Ishikawa (cell line): ENCODE measurements around the gene CBX2.
A peak's percentile ranks its signal among the peaks of the same experiment; 100 is the strongest.

Experiments used
- CEBPB ChIP-seq: IDR thresholded peaks from 2 replicates; pipeline ENCODE4 v1.6.1; 2012
- CREB1 ChIP-seq: IDR thresholded peaks from 2 replicates; pipeline ENCODE4 v1.6.1; 2012; ENCODE audit warnings: low read depth
- EGR1 ChIP-seq: IDR thresholded peaks from 2 replicates; pipeline ENCODE4 v1.6.1; 2012
- EP300 ChIP-seq: IDR thresholded peaks from 2 replicates; pipeline ENCODE4 v1.6.1; 2012; ENCODE audit warnings: borderline replicate concordance
- FOXM1 ChIP-seq: IDR thresholded peaks from 2 replicates; pipeline ENCODE4 v1.6.1; 2012; ENCODE audit warnings: low read depth, borderline replicate concordance
- NFIC ChIP-seq: IDR thresholded peaks from 2 replicates; pipeline ENCODE4 v1.6.1; 2012
- RAD21 ChIP-seq: IDR thresholded peaks from 2 replicates; pipeline ENCODE4 v1.6.1; 2012; ENCODE audit warnings: low read depth
- TAF1 ChIP-seq: IDR thresholded peaks from 2 replicates; pipeline ENCODE4 v1.6.1; 2012; ENCODE audit warnings: low read depth, mild to moderate bottlenecking
- TCF12 ChIP-seq: IDR thresholded peaks from 2 replicates; pipeline ENCODE4 v1.6.1; 2012; ENCODE audit warnings: low read depth
- TEAD4 ChIP-seq: IDR thresholded peaks from 2 replicates; pipeline ENCODE4 v1.6.1; 2012
- YY1 ChIP-seq: IDR thresholded peaks from 2 replicates; pipeline ENCODE4 v1.6.1; 2012; ENCODE audit warnings: low read depth
- ZBTB7A ChIP-seq: IDR thresholded peaks from 2 replicates; pipeline ENCODE4 v1.6.1; 2012; ENCODE audit warnings: low read depth
- TF ChIP-seq, protein P1 (sequence below): IDR thresholded peaks from 2 replicates; pipeline ENCODE4 v1.6.1; 2012
- TF ChIP-seq, protein P2 (sequence below): IDR thresholded peaks from 2 replicates; pipeline ENCODE4 v1.6.1; 2012; ENCODE audit warnings: low read depth, mild to moderate bottlenecking
- TF ChIP-seq, protein P3 (sequence below): IDR thresholded peaks from 2 replicates; pipeline ENCODE4 v1.6.1; 2012

CBX2 gene

DNA sequence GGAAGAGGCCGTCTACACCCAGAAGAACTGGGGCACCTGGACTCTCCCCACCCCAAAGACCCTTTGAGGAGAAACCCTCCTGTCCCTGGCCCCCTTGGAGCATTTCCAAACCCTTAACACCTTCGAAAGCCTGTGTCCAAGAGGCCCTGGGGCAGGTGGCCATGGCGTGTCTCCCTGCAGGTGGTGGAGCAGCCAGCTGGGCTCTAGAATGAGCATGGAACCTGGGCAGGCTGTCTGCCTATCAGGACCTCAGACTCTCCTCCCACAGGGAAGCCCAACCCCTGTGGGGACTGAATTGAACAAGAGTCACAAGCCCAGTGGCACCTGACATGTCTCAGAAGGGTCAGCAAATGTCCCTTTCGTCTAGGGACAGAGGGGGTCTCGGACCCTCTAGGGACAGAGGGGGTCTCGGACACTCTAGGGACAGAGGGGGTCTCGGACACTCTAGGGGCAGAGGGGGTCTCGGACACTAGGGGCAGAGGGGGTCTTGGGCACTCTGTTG is 52.9 kb downstream of the CBX2 start:
- peak; percentile 24; the same call in 1 of the 2 replicates for TF ChIP-seq ZBTB7A
- TF ChIP-seq, protein P1, sequence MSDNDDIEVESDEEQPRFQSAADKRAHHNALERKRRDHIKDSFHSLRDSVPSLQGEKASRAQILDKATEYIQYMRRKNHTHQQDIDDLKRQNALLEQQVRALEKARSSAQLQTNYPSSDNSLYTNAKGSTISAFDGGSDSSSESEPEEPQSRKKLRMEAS, result no peak

DNA sequence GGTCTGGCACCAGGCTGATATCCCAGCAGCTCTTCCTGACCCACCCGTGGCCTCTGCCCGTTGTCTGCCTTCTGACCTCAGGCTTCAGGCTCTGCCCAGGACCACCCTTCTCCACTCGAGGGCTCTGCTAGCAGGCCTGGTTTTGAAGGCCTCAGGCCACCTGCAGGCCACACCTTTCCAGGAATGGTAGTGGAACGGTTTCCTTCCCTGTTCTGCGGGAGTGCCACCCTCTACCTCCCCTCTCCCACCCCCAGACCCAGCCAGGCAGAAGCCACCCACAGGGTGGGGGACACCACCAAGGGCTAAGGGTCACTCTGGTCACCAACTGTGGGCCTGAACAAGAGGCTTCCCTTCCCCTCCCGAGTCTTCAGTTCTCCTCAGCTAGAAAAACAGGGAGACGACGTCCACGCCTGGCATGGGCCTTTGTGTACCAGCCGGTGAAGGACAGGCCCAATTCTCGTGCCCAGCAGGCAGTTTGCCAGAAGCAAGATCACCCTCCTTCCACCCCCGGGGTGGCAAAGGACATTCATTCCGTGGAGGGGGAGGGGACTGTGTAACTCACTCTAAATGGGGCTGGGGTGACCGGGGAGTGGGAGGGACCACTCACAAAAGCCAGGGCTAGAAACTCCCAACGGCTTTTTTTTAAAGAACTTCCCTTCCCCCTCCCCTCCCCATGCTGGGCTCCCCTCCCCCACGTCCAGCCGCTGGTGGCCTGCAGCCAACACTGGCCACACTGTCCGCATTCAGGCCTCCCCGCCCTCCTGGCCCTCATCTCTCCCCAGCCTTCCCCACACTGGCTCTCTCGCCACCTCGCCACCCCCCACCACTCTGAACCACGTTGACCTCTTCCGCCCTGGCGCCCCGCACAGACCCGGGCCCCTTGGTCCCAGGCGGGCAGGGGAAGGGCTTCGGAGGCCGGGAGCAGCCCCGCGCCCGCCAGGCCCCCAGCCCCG is 53.6 kb downstream of the CBX2 start:
- TF ChIP-seq, protein P2, sequence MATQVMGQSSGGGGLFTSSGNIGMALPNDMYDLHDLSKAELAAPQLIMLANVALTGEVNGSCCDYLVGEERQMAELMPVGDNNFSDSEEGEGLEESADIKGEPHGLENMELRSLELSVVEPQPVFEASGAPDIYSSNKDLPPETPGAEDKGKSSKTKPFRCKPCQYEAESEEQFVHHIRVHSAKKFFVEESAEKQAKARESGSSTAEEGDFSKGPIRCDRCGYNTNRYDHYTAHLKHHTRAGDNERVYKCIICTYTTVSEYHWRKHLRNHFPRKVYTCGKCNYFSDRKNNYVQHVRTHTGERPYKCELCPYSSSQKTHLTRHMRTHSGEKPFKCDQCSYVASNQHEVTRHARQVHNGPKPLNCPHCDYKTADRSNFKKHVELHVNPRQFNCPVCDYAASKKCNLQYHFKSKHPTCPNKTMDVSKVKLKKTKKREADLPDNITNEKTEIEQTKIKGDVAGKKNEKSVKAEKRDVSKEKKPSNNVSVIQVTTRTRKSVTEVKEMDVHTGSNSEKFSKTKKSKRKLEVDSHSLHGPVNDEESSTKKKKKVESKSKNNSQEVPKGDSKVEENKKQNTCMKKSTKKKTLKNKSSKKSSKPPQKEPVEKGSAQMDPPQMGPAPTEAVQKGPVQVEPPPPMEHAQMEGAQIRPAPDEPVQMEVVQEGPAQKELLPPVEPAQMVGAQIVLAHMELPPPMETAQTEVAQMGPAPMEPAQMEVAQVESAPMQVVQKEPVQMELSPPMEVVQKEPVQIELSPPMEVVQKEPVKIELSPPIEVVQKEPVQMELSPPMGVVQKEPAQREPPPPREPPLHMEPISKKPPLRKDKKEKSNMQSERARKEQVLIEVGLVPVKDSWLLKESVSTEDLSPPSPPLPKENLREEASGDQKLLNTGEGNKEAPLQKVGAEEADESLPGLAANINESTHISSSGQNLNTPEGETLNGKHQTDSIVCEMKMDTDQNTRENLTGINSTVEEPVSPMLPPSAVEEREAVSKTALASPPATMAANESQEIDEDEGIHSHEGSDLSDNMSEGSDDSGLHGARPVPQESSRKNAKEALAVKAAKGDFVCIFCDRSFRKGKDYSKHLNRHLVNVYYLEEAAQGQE, result no peak
- TF ChIP-seq, protein P1, result peak; percentile 46
- no peak for TF ChIP-seq CREB1
- no peak for TF ChIP-seq EGR1
- no peak for TF ChIP-seq CEBPB
- TF ChIP-seq TAF1, result no peak
- TF ChIP-seq RAD21, result no peak
- no peak; the same call in 1 of the 2 replicates for TF ChIP-seq YY1
- TF ChIP-seq TEAD4, result no peak
- no peak for TF ChIP-seq FOXM1
- TF ChIP-seq, protein P3, sequence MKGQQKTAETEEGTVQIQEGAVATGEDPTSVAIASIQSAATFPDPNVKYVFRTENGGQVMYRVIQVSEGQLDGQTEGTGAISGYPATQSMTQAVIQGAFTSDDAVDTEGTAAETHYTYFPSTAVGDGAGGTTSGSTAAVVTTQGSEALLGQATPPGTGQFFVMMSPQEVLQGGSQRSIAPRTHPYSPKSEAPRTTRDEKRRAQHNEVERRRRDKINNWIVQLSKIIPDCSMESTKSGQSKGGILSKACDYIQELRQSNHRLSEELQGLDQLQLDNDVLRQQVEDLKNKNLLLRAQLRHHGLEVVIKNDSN, result no peak
- no peak for TF ChIP-seq ZBTB7A
- TF ChIP-seq TCF12, result peak; percentile 54; the same call in 1 of the 2 replicates
- peak; percentile 83 for TF ChIP-seq NFIC
- peak; percentile 52; the same call in 1 of the 2 replicates for TF ChIP-seq EP300

DNA sequence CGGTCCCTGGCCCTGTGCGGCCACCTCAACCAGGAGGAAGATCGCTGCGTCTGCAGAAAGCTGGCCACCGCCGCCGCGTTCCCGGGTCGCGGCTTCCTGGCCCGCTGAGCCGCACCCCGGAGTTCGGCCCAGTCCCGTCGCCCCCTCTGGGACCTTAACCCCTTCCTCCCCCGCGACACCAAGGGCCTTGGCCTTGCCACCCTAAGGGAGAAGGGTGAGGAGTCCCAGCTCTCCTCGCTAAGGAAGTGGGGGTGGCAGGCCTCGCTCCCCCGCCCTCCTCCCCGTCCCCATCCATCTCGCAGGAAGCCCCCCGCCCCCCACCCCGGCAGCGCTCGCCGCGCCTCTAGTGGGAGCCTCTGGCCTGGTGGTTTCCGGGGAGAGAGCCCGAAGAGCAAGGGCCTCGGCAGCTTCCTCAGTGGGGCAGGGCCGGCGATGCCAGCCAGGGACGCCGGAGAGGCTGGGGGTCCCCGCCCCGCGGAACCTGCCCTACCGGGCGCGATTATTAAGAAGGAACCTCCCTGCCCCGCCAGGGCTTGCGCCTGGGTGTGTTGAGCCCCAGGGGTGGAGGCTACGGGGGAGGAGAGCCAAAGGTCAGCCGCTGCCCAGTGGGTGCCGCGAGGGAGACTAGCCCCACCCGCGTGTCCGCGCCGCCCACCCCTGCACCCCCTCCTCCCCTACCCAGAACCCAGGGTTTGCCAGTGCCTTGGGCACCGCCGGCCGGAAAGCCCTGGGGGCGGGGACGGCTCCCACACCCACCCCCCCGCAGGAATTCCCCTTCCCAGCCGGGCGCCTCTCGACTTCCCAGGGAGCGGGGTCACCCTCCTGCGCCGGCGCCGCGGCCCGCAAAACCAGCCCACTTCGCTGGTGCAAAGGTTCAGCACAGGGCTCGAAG is 54.5 kb downstream of the CBX2 start:
- peak; percentile 73; the same call in 1 of the 2 replicates for TF ChIP-seq TCF12
- TF ChIP-seq, protein P1, result peak; percentile 16; the same call in 1 of the 2 replicates
- TF ChIP-seq EGR1, result peak; percentile 58; the same call in 1 of the 2 replicates
- peak; percentile 88 for TF ChIP-seq ZBTB7A
- TF ChIP-seq NFIC, result peak; percentile 67; the same call in 1 of the 2 replicates
- TF ChIP-seq EP300, result peak; percentile 38; the same call in 1 of the 2 replicates
- TF ChIP-seq TAF1, result 0 out of 2 replicates have a peak, but pooled peaks have one; percentile 14
- no peak for TF ChIP-seq CEBPB
- peak; percentile 94 for TF ChIP-seq TEAD4
- TF ChIP-seq CREB1, result no peak
- TF ChIP-seq YY1, result no peak
- peak; percentile 40; the same call in 1 of the 2 replicates for TF ChIP-seq FOXM1
- no peak for TF ChIP-seq RAD21

DNA sequence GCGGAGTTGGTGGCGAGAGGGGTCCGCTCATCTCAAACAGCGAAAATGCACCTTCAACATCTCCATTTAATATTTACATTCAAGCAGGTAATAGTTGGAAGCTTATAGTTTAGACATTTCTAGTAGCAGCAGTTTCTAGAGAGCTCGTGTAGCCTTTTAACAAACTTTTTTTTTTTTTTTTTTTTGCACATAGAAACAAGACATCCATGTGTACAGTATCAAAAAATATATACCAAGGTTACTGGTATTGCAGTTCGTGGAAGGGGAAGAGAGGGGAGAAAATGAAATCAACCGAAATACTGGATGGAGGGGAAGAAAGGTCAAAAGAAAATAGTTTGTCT is 55.1 kb downstream of the CBX2 start:
- TF ChIP-seq TCF12, result no peak
- TF ChIP-seq NFIC, result no peak
- no peak for TF ChIP-seq YY1
- no peak for TF ChIP-seq CREB1
- TF ChIP-seq, protein P1, result no peak
- TF ChIP-seq ZBTB7A, result no peak
- no peak for TF ChIP-seq CEBPB
- TF ChIP-seq, protein P3, result no peak
- TF ChIP-seq, protein P2, result no peak
- no peak for TF ChIP-seq EGR1
- no peak for TF ChIP-seq TAF1
- no peak for TF ChIP-seq EP300
- TF ChIP-seq FOXM1, result no peak
- no peak for TF ChIP-seq TEAD4
- no peak for TF ChIP-seq RAD21
